ENCODE results near the gene EGFL6.
"Not testable (repeated sequence)": the region's sequence is repeated elsewhere in the genome, so short reads cannot be mapped to it uniquely, and the experiment has no call there.

The EGFL6 gene

DNA sequence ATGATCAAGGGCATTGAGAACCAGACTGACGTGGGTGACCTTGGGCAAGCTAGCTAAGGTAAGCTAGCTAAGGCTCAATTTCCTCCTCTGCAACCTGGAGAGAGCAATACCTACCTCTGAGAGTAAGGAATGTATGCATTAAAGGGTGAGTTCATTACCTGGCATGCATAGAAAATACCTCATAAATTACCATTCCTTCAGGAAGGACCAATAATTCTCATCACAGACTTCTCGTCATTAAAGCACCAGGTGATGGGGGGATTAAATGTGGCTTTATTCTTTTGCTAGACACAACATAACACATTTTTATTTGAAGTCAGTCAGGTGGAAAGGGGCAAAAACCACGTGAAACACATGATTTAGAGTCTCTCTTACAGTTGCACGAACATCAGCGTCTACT is 21.5 kb downstream of the EGFL6 start:
- DNase-seq (ENCODE audit: low read depth, low spot score), result no peak

DNA sequence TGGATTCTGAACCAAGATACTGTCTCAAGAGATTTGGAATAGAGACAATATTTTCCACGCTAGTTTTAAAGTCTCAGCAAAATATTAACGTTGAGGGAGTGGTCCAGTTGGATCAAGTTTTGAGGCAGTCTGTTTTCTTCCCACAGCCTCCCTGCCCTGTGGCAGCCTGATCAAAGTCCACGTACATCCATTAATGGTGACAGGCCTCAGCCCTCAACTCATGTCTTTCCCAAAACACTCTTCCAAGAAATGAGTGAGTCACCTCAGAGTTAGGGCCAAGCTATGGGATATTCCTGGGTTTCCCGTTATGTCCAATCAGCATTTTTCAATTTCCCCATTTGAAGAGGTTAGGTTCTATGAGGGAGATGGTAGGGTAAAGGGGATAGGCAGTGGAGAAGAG is 28.5 kb downstream of the EGFL6 start:
- DNase-seq (ENCODE audit: low read depth, low spot score), result no peak

DNA sequence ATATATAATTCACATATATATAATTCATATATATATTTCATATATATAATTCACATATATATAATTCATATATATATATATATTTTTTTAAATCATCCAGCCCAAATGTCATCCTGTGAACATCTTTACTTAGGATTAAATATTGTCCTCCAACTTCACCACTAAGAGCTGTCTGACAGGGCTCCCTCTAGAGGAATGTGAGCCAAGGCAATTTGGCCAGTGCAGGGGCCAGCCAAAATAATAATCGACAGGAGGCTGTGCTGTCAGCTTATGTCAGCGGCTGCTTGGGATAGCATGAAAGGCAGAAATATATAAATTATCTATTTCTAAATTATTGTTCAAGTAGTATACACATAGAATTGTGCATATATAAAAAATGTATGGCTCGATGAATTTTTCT is 29.5 kb downstream of the EGFL6 start:
- no peak for DNase-seq (ENCODE audit: low read depth, low spot score)

DNA sequence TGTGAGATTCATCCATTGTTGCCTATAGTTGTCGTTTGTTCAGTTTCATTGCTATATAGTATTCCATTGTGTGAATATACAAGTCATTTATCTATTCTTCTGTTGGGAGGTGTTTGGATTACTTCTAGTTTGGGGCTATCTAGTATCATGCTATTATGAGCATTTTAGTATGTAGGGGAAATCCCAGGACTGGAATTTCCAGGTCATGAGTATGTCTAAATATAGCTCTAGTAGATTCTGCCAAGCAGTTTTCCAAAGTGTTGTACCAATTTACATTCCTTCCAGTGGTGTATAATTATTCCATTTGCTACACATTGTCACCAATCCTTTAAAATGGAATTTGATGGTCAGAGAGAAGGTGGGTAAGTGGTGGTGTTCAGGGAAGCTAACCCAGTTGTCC is 30.1 kb downstream of the EGFL6 start:
- no peak for DNase-seq (ENCODE audit: low read depth, low spot score)

DNA sequence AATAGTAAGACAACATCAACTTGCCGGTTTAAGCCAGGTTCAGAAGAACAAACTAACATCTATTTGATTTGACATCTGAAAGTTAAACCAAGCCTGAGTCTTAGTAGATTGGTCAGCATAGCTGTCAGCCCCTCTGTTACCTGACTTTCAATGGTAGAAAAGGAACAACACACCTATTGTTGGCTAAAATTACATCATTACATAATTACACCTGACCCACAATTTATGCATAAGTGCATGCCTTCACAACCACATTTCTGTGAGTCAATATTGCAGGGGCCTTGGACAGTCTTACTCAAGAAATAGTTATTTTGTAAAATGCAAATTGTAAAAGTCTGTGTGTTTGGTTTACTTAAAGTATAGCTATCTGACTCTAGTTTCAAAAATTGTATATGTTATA is 36.2 kb downstream of the EGFL6 start:
- DNase-seq (ENCODE audit: low read depth, low spot score), result no peak

DNA sequence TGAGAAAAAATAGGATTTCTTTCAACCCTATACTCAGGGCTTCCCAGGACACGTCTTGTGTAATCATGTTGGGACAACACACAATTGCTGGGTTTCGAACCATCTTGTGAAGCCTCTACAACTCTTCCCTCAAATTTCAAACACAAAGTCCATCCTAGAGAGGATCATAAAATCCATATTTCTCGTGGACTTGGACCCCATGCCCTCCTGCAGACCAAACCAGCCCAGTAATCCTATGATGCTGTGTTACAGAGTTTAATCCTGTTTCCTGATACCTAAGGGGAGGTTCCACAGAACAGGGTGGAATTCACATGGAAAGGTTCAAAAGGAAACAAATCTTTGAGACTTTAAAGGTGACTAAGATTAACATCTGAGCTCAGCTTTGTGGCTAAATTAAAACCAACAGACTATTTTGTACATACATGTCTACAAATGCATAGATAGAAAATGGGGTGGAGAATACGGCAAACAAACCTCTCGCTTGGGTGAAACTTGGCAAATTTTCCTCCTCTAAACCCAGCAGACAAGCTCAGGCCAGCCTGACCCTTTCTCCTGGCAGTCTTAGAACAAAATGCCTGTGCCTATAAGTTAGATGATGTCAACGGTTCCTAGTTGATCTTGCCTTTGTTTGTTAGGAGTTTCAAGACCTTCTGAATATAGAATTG is 38.1 kb downstream of the EGFL6 start:
- no peak for DNase-seq (ENCODE audit: low read depth, low spot score)

DNA sequence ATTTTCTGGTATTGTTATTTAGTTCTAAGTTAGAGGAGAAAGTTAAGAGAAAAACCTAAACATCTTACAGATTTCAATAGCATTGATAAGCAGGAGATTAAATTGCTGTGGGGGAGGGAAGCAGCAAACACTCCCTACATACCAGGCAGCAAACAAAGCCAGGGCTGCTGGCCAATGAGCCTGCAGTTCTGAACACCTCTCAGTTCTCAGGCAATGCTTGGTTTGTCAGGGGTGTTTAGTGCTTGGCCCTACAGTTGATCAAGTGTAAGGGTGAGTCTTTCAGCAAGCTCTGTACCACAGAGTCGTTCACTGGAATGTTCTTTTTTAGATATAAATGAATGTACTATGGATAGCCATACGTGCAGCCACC is 38.6 kb downstream of the EGFL6 start:
- no peak for DNase-seq (ENCODE audit: low read depth, low spot score)

DNA sequence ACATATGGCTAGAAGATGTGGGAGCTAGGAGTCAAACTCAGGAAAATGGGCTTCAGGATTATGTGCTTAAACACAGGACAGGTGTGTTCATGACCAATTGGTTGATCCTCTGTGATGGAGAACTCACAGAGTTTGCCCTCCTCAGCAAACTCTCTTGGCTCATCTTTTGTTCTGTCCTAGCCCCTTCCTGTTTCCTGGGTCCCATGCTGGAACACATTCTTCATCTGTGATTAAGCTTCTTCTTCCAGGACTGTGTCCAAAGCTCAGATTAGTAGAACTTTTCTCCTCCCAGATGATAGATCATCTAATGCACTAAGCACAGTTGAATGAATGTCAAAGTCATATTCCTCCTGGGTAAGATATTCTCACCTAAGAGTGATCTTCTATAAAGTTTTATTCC is 44.8 kb downstream of the EGFL6 start:
- DNase-seq (ENCODE audit: low read depth, low spot score), result no peak

DNA sequence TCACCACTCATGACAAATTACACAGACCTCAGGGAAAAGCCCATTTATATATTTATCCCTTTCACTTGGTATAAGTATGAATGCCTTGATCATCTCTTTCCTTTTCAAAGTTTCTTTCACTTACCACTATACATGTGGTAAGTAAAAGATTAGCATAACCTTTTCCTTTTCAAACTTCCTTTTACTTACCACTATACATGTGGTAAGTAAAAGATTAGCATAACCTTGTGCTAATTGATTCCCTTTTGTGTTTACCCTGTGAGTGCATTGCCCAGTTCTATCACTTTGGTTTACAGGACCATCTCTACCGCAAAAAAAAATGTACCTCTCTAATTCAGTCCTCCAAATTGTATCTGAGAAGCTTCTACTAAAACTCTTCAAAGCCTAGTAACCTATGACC is 50.8 kb downstream of the EGFL6 start:
- DNase-seq (ENCODE audit: low read depth, low spot score), result no peak

DNA sequence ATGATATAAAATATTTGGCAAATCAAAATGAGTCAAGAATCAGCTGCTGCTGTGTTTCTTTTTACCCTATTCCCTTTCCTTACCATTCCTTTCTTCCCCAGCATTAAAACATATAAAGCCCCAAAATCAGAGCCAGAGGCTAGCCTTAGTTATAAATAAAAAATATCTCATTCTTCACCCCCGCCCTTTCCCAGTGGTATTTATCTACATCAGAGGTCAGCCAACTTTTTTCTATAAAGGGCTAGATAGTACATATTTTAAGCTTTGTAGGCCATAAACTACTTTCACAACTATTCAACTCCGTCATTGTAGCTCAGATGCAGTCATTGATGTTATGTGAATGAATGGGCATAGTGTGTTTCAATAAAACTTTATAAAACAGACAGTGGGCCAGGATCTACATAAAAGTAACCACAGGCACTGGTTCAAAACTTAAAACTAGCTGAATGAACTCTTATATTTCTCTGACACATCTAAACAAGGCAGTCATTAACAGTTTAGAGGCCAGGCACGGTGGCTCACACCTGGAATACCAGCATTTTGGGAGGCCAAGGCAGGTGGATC is 53.1 kb downstream of the EGFL6 start:
- DNase-seq (ENCODE audit: low read depth, low spot score), result no peak

DNA sequence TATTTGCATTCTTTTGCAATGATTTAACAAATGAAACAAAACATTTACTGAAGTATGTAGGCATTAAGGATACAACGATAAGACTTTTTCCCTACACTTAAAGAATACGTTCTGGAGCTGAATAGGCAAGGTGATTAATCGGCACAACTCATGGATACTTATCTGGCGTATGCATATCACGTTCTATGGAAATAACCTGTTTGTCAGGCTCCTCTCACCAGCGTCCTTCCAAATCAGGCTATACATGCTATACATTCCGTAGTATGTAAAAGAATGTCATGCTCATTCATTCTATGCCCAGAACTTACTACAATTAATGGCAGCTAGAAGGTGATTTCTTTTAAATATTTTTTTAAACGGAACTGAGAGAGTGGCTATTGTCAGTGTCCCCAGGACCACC is 57.9 kb downstream of the EGFL6 start:
- no peak for DNase-seq (ENCODE audit: low read depth, low spot score)

DNA sequence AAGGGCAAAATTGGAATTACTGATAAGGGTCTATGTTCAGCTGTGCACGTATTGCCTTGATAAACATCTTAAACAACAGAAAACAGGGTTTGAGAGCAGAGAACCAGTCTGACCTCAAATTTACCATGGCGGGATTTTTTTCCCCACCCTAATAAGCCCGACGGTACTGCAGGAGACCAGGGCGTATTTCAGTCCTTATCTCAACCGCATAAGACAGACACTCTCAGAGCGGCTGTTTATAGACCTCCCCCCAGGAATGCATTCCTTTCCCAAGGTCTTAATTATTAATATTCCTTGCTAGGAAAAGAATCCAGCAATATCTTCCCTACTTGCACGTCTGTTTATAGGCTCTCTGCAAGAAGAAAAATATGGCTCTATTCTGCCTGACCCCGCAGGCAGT is 67.8 kb downstream of the EGFL6 start:
- not testable (repeated sequence) for DNase-seq (ENCODE audit: low read depth, low spot score)

DNA sequence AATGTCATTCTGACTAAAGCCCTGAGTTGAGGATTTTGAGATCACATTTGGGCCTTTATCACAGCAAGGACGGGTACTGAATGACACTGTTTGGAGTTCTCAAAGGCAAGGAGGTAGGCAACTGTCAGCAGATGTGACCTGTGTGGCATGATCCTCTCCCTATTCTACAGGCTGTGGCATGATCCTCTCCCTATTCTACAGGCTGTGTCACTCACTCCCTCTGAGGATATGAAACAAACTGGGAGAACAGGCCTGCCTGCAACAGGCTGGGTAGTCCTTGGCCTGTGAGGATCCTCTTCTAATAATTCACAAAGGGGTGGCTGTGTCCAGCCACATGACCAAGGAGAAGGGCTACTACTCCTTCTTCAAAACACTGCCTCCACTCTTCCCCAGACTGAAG is 68.6 kb downstream of the EGFL6 start:
- no peak for DNase-seq (ENCODE audit: low read depth, low spot score)

DNA sequence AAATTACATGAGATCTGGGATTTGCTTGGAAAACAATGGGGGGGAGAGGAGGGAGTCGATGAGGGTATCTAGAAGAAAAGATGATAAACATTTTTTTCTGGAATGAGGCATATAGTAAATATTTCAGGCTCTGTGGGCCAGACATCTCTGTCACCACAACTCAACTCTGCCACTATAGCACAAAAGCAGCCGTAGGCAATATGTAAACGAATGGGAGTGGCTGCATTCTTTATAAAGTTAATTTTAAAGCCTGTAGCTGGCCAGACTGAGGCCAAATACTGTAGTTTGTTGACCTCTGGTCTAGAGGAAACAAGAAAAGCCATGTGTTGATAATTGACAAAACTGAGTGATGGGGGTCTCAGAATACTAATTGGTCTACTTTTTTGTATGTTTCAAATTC is 69.4 kb downstream of the EGFL6 start:
- DNase-seq (ENCODE audit: low read depth, low spot score), result no peak

DNA sequence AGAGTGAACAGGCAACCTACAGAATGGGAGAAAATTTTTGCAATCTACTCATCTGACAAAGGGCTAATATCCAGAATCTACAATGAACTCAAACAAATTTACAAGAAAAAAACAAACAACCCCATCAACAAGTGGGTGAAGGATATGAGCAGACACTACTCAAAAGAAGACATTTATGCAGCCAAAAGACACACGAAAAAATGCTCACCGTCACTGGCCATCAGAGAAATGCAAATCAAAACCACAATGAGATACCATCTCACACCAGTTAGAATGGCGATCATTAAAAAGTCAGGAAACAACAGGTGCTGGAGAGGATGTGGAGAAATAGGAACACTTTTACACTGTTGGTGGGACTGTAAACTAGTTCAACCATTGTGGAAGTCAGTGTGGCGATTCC is 72.3 kb downstream of the EGFL6 start:
- DNase-seq (ENCODE audit: low read depth, low spot score), result not testable (repeated sequence)

DNA sequence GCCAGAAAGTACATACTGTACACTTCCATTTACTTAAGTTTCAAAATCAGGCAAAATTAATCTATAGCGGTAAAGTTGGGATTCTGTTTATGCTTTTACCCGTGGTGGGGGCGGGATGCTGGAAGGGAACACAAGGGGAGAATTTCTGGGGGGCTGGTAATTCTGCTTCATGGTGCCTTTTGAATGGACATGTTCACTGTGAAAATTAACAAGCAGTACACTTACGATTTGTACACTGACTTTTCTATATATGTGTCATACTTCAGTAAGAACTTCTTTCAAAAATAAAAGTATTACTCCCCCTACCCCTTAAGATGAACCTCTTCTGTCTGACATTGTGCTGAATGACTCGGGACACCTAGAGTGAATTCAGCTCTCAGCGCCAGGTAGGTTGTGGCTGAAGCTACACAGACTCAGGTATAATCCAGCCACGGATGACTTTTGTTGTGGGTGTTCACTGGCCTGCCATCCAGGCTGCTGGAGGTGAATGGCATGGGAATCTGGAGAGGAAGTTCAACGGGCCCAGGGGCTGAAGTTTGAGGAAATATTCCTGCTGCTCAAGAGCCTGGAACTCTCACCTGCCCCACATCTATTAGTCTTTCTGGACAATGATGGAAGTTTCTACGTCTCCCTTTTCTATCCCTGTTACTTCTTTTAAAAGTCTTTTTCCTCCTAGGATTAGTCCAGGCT is 76.2 kb downstream of the EGFL6 start:
- no peak for DNase-seq (ENCODE audit: low read depth, low spot score)

DNA sequence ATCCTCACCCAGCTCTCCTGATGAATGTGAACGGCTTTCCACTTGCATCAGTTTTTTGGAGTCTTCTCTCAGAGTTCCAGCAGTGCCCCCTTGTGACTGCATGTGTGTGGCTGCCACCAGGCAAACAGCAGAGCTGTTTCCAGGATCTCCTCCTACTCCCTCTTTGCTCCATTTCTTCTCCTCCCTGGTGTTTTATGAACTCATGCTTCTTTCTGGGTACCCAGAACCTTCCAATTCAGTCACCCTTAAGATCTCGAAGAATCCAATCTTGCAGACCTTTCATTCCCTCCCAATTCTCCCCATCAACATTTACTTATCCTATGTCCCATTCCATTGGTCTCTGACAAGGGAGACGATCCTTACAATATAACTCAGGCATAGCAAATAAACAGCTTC is 76.8 kb downstream of the EGFL6 start:
- no peak for DNase-seq (ENCODE audit: low read depth, low spot score)

DNA sequence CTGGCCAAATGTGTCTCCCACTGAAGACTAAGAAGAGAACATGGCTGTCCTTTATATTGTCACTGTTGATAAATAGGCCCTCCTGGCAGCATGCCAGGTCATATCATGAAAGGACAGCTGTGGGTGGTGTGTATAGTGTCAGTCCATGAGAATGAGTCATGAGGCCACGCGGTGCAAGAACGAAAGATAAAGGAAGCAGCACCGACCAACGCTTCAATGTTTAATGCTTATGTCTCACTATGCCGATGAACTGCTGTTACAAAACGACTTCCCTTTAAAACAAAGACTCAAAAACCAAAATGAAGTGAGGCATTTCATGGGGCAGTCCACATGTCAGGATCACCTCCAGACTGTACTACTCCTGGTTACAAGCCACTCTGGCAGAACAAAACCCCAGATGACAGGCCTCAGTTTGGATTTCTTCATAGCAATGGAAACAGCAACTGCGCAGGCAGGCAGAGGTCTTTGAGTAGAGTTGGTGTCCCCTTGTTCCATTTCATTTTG is 78.4 kb downstream of the EGFL6 start:
- DNase-seq (ENCODE audit: low read depth, low spot score), result no peak

DNA sequence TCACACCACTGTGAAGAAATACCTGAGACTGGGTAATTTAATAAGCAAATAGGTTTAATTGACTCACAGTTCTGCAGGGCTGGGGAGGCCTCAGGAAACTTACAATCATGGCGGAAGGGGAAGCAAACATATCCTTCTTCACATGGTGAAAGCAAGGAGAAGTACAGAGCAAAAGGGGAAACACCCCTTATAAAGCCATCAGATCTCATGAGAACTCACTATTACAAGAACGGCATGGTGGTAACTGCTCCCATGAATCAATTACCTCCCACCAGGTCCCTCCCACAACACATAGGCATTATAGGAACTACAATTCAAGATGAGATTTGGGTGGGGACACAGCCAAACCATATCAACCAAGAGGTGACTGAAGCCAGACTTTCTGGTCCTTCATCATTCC is 78.9 kb downstream of the EGFL6 start:
- not testable (repeated sequence) for DNase-seq (ENCODE audit: low read depth, low spot score)

DNA sequence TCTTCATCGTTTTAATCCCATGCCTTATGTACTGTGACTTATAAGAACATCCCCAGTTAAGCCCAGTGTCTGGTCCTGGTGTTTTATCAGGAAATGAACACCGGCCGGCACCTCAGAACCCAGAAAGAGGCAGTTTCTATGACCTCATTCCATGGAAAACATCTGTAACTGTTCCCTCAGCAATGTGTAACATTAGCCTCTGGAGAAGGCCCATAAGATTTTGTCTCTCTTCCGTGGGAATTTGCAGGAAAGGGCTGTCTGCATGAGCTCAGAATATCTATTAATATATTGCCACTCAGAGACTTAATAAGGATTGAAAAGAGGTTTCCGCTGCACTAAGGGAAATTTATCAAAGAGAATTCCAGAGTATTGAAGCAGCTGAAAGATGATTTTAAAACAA is 80.4 kb downstream of the EGFL6 start:
- DNase-seq (ENCODE audit: low read depth, low spot score), result no peak

DNA sequence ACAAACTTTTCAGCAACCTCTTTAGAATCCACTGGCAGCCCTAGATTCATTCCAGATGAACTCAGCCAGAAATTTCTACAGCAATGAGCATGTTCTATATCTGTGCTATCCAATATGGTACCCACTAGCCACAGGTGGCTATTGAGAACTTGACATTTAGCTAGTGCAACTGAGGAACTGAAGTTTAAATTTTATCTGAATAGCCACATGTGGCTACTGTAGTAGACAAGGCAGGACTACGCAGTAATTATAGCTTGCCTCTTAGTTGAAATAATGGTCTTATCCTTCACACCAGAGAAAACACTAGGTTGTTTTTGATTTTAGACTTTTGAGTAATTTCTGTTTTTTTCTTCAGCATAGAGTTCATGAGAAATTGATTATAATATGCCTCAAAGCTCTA is 80.9 kb downstream of the EGFL6 start:
- no peak for DNase-seq (ENCODE audit: low read depth, low spot score)

DNA sequence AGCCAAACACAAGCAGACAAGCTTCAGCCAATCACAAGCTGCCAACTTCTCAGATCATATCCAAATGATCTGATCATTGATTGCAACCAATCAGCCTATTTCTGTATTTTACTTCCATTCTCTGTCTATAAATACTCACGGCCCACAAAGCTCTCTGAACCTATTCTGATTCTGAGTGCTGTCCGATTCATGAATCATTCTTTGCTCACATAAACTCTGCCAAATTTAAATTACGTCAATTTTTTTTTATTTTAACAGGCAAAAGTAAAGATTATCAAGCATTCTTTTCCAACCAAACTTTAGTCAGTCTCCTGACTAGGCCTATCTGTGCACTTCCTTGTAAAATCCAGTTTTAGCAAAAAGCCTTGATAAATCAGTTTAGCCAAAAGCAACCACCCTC is 81.7 kb downstream of the EGFL6 start:
- DNase-seq (ENCODE audit: low read depth, low spot score), result no peak

DNA sequence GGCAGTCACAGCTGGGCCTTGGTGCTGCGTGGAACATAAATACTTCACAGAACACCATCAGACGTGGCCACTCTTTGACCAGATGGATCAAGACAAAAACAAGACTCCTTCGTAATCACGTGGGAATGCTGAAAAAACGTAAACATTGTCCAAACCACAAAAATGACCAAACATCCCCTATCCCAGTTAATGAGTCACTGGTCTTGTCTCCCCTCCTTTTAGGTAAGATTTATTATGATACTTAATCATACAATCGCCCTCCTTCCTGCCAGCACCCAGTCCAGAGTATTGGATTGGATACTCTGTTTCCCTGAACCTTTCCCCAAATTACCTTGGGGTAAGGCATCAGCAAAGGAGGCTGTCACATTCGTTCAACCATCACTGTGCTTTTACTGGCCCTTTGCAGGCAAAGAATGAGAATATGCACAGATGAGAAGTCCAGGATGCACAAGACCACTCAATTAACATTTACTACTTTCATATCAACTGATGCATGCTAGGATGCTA is 82.9 kb downstream of the EGFL6 start:
- DNase-seq (ENCODE audit: low read depth, low spot score), result no peak

All from activated naive CD8-positive, alpha-beta T cell treated with anti-CD3 and anti-CD28 coated beads, Interleukin-2, amount 50 U/mL, for 16 hours (primary cell).